Measurements from ENCODE around the gene RAET1G. TPM values are rescaled to one million over a fixed set of nuclear protein-coding genes. Genes with fewer than 3 reads are reported as not detected.
A peak's percentile ranks its signal among the peaks of the same experiment; 100 is the strongest.
"Not testable (repeated sequence)": the region's sequence is repeated elsewhere in the genome, so short reads cannot be mapped to it uniquely, and the experiment has no call there.

The RAET1G gene
- total RNA-seq, 1 donor from 2014 or later, result 1.2 TPM

DNA sequence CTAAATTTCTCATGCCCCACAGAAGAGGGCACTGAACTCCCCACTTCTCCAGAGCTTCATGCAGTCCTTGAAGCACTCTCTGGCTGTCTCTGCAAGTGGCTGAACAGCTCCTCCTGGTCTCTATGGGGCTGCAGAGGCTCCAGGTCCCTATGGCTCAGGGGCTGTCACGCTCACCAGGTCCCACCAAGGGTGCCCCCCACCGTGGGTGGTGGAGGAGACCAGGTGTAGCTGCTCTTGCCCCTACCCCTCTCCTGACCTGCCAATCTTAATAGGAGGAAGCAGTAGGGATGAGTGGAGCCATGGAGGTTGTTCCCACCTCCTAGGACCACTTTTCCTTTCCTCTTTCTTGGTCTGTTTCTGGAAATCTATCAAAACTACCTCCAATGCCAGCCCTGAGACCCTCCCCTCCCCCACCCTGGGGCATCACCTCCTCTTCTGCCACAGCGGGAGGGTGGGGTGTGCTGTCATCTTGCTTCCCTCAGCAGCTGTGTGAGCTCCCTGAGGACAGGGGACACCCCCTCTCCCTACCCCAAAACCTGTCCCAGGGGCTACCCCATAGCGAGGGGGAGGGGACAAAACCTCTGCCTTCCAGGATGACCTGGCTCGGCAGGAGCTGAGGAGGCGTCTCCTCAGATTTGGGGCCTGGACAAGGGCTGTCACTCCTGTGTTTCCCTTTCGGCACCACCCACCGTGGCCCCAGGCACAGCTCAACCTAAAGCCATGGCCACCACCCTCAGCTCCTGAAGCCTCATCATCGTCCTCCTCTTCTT lies 13.0 kb downstream of the RAET1G start:
- no peaks in the 10 kb centered on the region for H3K9me3 ChIP-seq
- DNase-seq (peak; percentile 33), ATAC-seq (no peak)
- no peak overlapping the region for H3K4me3 ChIP-seq
- no peaks in the 10 kb centered on the region for H3K36me3 ChIP-seq
- intact Hi-C loops (cut with DNase I), result no loop called here
- TF ChIP-seq, protein P1, sequence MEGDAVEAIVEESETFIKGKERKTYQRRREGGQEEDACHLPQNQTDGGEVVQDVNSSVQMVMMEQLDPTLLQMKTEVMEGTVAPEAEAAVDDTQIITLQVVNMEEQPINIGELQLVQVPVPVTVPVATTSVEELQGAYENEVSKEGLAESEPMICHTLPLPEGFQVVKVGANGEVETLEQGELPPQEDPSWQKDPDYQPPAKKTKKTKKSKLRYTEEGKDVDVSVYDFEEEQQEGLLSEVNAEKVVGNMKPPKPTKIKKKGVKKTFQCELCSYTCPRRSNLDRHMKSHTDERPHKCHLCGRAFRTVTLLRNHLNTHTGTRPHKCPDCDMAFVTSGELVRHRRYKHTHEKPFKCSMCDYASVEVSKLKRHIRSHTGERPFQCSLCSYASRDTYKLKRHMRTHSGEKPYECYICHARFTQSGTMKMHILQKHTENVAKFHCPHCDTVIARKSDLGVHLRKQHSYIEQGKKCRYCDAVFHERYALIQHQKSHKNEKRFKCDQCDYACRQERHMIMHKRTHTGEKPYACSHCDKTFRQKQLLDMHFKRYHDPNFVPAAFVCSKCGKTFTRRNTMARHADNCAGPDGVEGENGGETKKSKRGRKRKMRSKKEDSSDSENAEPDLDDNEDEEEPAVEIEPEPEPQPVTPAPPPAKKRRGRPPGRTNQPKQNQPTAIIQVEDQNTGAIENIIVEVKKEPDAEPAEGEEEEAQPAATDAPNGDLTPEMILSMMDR (IDR thresholded peaks at IDR 0.05), result no peak
- H3K27ac ChIP-seq, result no peak overlapping the region
- H3K27me3 ChIP-seq, result no peaks in the 10 kb centered on the region
- no peaks in the 10 kb centered on the region for H3K4me1 ChIP-seq

- H3K36me3 ChIP-seq; H3K27ac ChIP-seq; intact Hi-C loops (cut with DNase I); H3K4me3 ChIP-seq; H3K9me3 ChIP-seq; H3K4me1 ChIP-seq; H3K27me3 ChIP-seq; ATAC-seq: not testable (repeated sequence)
- peak; percentile 19 for DNase-seq
These were observed 14.4 kb downstream of the RAET1G start for GRCh38 chr6:149908480-149908879.

DNA sequence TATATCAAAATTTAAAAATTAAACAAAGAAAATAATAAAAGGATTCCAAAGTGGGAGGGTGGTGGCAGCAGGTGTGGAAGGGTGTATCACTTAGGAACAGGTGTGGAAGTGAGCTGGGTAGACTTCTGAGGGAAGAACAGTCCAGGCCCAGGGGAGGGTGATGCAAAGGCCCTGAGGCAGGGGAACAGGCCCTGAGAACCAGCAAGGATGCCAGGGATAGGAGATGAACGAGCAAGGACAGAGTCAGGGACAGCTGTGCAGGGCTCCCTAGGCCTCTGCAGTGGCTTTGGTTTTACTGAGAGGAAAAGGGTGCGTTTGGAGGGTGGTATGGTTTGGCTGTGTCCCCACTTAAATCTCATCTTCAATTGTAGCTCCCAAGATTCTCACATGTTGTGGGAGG lies 15.6 kb downstream of the RAET1G start:
- no peaks in the 10 kb centered on the region for H3K9me3 ChIP-seq
- H3K4me1 ChIP-seq, result no peaks in the 10 kb centered on the region
- DNase-seq (peak; percentile 4), ATAC-seq (no peak)
- no peaks in the 10 kb centered on the region for H3K36me3 ChIP-seq
- TF ChIP-seq, protein P1 (IDR thresholded peaks at IDR 0.05), result no peak
- no peak overlapping the region for H3K4me3 ChIP-seq
- intact Hi-C loops (cut with DNase I), result no loop called here
- H3K27me3 ChIP-seq, result no peaks in the 10 kb centered on the region
- H3K27ac ChIP-seq, result no peak overlapping the region

GRCh38 chr6:149906405-149906804 lies 16.5 kb downstream of the RAET1G start:
- H3K4me1 ChIP-seq, result no peaks in the 10 kb centered on the region
- no peaks in the 10 kb centered on the region for H3K9me3 ChIP-seq
- no peaks in the 10 kb centered on the region for H3K36me3 ChIP-seq
- H3K27me3 ChIP-seq, result no peaks in the 10 kb centered on the region
- ATAC-seq (no peak), DNase-seq (no peak)
- TF ChIP-seq, protein P1 (IDR thresholded peaks at IDR 0.05), result no peak
- intact Hi-C loops (cut with DNase I), result no loop called here
- no peak overlapping the region for H3K27ac ChIP-seq
- H3K4me3 ChIP-seq, result no peak overlapping the region

DNA sequence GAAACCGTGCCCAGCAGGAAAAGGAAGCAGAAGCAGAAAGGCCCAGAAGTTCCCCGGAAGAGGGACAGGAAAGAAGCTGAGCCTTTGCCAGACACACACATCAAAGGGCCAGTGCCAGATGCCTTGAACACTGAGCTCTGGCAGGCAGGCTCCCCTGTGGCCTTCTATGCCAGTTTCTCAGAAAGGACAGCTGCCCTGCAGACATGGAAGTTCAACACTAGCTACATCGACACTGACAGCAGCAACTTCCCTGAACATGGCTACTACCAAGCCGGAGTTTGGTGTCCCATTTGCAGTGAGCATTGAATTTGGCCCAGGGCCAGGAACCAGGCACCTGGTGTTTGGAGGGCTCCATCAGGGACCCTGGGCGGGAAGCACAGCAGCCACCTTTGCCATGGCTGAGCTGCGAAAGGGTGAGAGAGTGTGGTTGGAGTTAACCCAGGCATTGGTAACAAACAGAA lies 17.0 kb downstream of the RAET1G start:
- Histone ChIP-seq H3K27me3 (no peaks in the 10 kb centered on the region), H3K4me3 (no peak overlapping the region), H3K9me3 (no peaks in the 10 kb centered on the region), H3K4me1 (no peaks in the 10 kb centered on the region), H3K27ac (no peak overlapping the region), H3K36me3 (no peaks in the 10 kb centered on the region)
- ATAC-seq (no peak), DNase-seq (peak; percentile 41)
- TF ChIP-seq, protein P1 (IDR thresholded peaks at IDR 0.05), result no peak
- intact Hi-C loops (cut with DNase I), result no loop called here

DNA sequence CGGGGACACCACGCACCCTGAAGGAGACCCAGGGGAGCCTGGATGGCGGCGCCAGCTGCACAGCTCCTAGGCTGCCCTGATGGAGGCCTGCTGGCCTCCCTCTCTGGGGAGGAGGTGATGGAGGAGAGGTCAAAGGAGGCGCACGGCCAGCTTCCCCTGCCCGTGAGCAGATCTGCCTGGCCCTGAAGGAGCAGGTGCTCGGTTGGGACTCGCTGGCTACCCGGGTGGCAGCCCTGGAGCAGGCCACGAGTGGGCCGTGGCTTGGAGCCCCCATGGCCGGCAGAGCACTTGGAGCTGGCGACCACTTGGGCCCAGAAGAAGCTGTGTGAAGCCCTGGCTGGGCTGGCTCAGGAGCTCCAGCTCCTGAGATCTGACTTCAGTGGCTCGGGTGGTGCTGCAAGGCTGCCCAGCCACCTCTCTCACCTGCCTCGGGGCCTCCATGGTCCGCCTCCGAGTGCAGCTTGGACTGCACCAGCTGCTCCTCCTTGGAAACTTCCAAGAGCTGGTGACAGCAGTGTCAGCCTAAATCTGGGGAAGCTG lies 17.5 kb downstream of the RAET1G start:
- Histone ChIP-seq H3K9me3 (no peaks in the 10 kb centered on the region), H3K27ac (no peak overlapping the region), H3K36me3 (no peaks in the 10 kb centered on the region), H3K27me3 (no peaks in the 10 kb centered on the region), H3K4me3 (no peak overlapping the region), H3K4me1 (no peaks in the 10 kb centered on the region)
- TF ChIP-seq, protein P1 (IDR thresholded peaks at IDR 0.05), result no peak
- intact Hi-C loops (cut with DNase I), result no loop called here
- DNase-seq (peak; percentile 61), ATAC-seq (peak; percentile 9)
